Pancreas (tissue), 10 donors: ENCODE measurements around the gene TCERG1L. TPM values are rescaled to one million over a fixed set of nuclear protein-coding genes. Genes with fewer than 3 reads are reported as not detected.

Experiments used
- ATAC-seq, 4 donors: fragments of 200-7000 bp; cut with Tn5 transposase; one replicate each; pipeline versions ENCODE4 v1.8.0 to v1.9.1; 2020; ENCODE audit warnings: mild to moderate bottlenecking in 4 of 4, moderate library complexity in 4 of 4
- DNase-seq, 6 donors: peaks; one replicate each; pipeline ENCODE4 v3.0.0-alpha.2; 2020
- FAIRE-seq: peaks from 2 replicates; lab custom pipeline; 2012; peaks lifted over from hg19 to GRCh38; lab: Jason Lieb, UNC
- H3K27ac ChIP-seq, 4 donors: fragments of 200-600 bp; sonication (generic); 1 replicate in 3 of 4; 2 replicates in 1 of 4; pipeline versions ENCODE4 v1.5.0 to v1.8.0; 2020
- H3K27me3 ChIP-seq, 4 donors: fragments of 200-600 bp; one replicate each; pipeline ENCODE4 v1.8.0; 2021
- H3K36me3 ChIP-seq, 3 donors: fragments of 200-600 bp; sonication (generic) in 1 of 3; one replicate each; pipeline versions ENCODE4 v1.5.0 to v1.8.0; 2020 to 2021
- H3K4me1 ChIP-seq, 3 donors: fragments of 200-600 bp; one replicate each; pipeline ENCODE4 v1.8.0; 2021
- H3K4me3 ChIP-seq, 4 donors: fragments of 200-600 bp; sonication (generic) in 2 of 4; one replicate each; pipeline versions ENCODE4 v1.5.0 to v1.8.0; 2020 to 2021
- H3K9me3 ChIP-seq, 4 donors: fragments of 200-600 bp; one replicate each; pipeline ENCODE4 v1.8.0; 2021
- CTCF ChIP-seq, 4 donors: fragments of 200-600 bp; sonication (generic) in 3 of 4; IDR thresholded peaks; one replicate each; pipeline versions ENCODE4 v1.5.0 to v1.8.0; 2021; ENCODE audit warnings: antibody characterized with exemption in 4 of 4
- WGBS, 2 donors: extraction: QIAGEN DNeasy Blood & Tissue Kit; methylation state at CpG; one replicate each; pipeline ENCODE4 v1.1.7; 2013; 5-methylcytosine and 5-hydroxymethylcytosine counted together
- intact Hi-C, 3 donors: fragments of 100-400 bp; cut with DNase I; formaldehyde crosslinking; loops; one replicate each; pipeline versions ENCODE4 v1.11.1 to v1.14.2; 2022
- polyA plus RNA-seq, 2 donors: library from polyadenylated mRNA; stranded (reverse); fragments of 200-250 nt; gene quantifications; one replicate each; pipeline ENCODE4 v1.2.3, GENCODE V29; 2013
- total RNA-seq, 6 donors: library from RNA; stranded (reverse); fragmentation: NEBNext Ultra II Directional in 4 of 6; extraction: Animal tissue kit (Norgen Biotek cat#: 25700) in 4 of 6; gene quantifications; one replicate each; pipeline versions ENCODE4 v1.2.1 to v1.2.4, GENCODE V29; 2021 to 2023
- donor health status: healthy with polysubstance abuse.
- donor health status: DM: no; HTN: no; CAD: no; lungs with moderate emphysema.
- donor health status: DM: no; HTN: no; CAD: no.
- donor health status: control.
- donor health status: control.
- donor health status: Bipolar disorder and iron deficiency.
- donor health status: DM: yes; HTN: yes; CAD: no.
- donor health status: DM: no; HTN: no; CAD: no.
- donor health status: DM: no; HTN: no; CAD: no.
- donor health status: DM: yes; HTN: yes; CAD: no.

TCERG1L gene
- total and polyA plus RNA-seq, 8 donors: 0.09 to 1.9 (median 0.40) TPM

GRCh38 chr10:131123496-131123895 is 188.0 kb downstream of the TCERG1L start:
- no peaks in the 10 kb centered on the region for H3K36me3 ChIP-seq
- WGBS, 2 donors: 78 to 85% methylated on average over 11 of the region's 11 CpGs
- H3K4me1 ChIP-seq: no peaks in the 10 kb centered on the region
- DNase-seq (peak in 1 of 6 donors; percentile 41), FAIRE-seq (no peak), ATAC-seq (no peak)
- H3K9me3 ChIP-seq: no peaks in the 10 kb centered on the region
- intact Hi-C loops: no loop called here
- no peak overlapping the region for H3K27ac ChIP-seq
- no peak overlapping the region for H3K4me3 ChIP-seq
- no peak for TF ChIP-seq CTCF (IDR thresholded peaks at IDR 0.05)
- H3K27me3 ChIP-seq: no peaks in the 10 kb centered on the region

- no peaks in the 10 kb centered on the region for H3K27me3 ChIP-seq
- DNase-seq: peak in 1 of 6 donors; percentile 27
- H3K27ac ChIP-seq: no peak overlapping the region
- FAIRE-seq: no peak
- no peaks in the 10 kb centered on the region for H3K9me3 ChIP-seq
- no peaks in the 10 kb centered on the region for H3K4me1 ChIP-seq
- H3K36me3 ChIP-seq: no peaks in the 10 kb centered on the region
- no peak for ATAC-seq
- TF ChIP-seq CTCF (IDR thresholded peaks at IDR 0.05): no peak
- intact Hi-C loops: no loop called here
- 80 to 90% methylated on average over 11 of the region's 11 CpGs for WGBS, 2 donors
- no peak overlapping the region for H3K4me3 ChIP-seq
Measured at GRCh38 chr10:131121511-131122035, 189.9 kb downstream of the TCERG1L start.

- TF ChIP-seq CTCF (IDR thresholded peaks at IDR 0.05): no peak
- DNase-seq: peak in 3 of 6 donors; percentile 32 to 35 (median 32)
- FAIRE-seq: no peak
Measured at GRCh38 chr10:131119626-131120355, 191.7 kb downstream of the TCERG1L start.

GRCh38 chr10:131117416-131118212 is 193.9 kb downstream of the TCERG1L start:
- Histone ChIP-seq H3K36me3 (no peaks in the 10 kb centered on the region), H3K4me3 (no peak overlapping the region), H3K27ac (no peak overlapping the region), H3K4me1 (no peaks in the 10 kb centered on the region), H3K9me3 (no peaks in the 10 kb centered on the region), H3K27me3 (no peaks in the 10 kb centered on the region)
- DNase-seq (no peak), FAIRE-seq (no peak), ATAC-seq (no peak)
- intact Hi-C loops: no loop called here
- WGBS, 2 donors: 83 to 89% methylated on average over 21 of the region's 21 CpGs
- TF ChIP-seq CTCF (IDR thresholded peaks at IDR 0.05): no peak

More at GRCh38 chr10:131119626-131120355, 191.7 kb downstream of the TCERG1L start:
- Histone ChIP-seq H3K36me3 (no peaks in the 10 kb centered on the region), H3K27me3 (no peaks in the 10 kb centered on the region), H3K4me3 (no peak overlapping the region), H3K27ac (no peak overlapping the region), H3K9me3 (no peaks in the 10 kb centered on the region), H3K4me1 (no peaks in the 10 kb centered on the region)
- WGBS, 2 donors: 49 to 61% methylated on average over 17 of the region's 17 CpGs
- peak in 2 of 4 donors; percentile 46 to 65 for ATAC-seq
- intact Hi-C loops: no loop called here
